GM19328 (cell line): ENCODE measurements around the gene SSNA1.

Experiments used
- ATAC-seq: cut with Tn5 transposase; IDR thresholded peaks from one replicate; pipeline ENCODE4 v1.9.1; 2021; ENCODE audit warnings: mild to moderate bottlenecking, moderate library complexity; ENCODE audit not compliant: unreplicated experiment

The SSNA1 gene

DNA sequence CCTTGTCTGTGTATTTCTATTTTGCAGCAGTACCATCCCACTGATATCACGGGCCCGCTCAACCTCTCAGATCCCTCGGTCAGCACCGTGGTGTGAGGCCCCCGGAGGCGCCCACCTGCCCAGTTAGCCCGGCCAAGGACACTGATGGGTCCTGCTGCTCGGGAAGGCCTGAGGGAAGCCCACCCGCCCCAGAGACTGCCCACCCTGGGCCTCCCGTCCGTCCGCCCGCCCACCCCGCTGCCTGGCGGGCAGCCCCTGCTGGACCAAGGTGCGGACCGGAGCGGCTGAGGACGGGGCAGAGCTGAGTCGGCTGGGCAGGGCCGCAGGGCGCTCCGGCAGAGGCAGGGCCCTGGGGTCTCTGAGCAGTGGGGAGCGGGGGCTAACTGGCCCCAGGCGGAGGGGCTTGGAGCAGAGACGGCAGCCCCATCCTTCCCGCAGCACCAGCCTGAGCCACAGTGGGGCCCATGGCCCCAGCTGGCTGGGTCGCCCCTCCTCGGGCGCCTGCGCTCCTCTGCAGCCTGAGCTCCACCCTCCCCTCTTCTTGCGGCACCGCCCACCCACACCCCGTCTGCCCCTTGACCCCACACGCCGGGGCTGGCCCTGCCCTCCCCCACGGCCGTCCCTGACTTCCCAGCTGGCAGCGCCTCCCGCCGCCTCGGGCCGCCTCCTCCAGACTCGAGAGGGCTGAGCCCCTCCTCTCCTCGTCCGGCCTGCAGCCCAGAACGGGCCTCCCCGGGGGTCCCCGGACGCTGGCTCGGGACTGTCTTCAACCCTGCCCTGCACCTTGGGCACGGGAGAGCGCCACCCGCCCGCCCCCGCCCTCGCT, 20.5 kb upstream of the SSNA1 start:
- no peak for ATAC-seq

GRCh38 chr9:137168573-137168903, 19.9 kb upstream of the SSNA1 start:
- ATAC-seq, result no peak

- no peak for ATAC-seq
Measured at GRCh38 chr9:137168904-137169856, 19.3 kb upstream of the SSNA1 start.

DNA sequence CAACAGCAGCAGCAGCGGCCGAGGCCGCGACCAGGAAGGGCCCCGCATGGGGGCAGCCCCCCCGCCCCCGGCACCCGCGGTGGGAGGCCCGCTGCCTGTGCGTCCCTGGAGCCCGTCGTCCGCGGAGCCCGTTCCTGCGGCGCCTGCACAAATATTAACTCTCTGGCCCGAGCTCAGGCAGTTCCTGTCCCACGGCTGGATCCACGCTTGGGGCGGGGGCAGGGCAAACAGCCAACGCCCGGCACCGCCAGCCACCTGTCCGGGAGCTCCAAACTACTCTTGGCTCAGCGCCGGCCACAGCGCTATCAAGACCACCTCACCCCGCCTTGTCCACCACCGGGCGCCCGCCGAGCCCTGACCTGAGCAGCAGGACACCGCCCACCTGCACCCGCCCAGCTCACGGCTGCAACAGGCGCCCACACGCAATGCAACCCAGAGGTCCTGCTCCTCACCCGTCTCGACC, 18.5 kb upstream of the SSNA1 start, which contains the start of gene LRRC26:
Gene LRRC26 (minus strand): TSS at position 156 of the 463 bp plus-strand sequence. CDS start 108 bp downstream, at position 48.
- ATAC-seq, result no peak

GRCh38 chr9:137170486-137171148, 17.9 kb upstream of the SSNA1 start:
- no peak for ATAC-seq

GRCh38 chr9:137171149-137171900, 17.2 kb upstream of the SSNA1 start:
- no peak for ATAC-seq

- ATAC-seq, result no peak
Measured at GRCh38 chr9:137172901-137173795, 15.3 kb upstream of the SSNA1 start.

DNA sequence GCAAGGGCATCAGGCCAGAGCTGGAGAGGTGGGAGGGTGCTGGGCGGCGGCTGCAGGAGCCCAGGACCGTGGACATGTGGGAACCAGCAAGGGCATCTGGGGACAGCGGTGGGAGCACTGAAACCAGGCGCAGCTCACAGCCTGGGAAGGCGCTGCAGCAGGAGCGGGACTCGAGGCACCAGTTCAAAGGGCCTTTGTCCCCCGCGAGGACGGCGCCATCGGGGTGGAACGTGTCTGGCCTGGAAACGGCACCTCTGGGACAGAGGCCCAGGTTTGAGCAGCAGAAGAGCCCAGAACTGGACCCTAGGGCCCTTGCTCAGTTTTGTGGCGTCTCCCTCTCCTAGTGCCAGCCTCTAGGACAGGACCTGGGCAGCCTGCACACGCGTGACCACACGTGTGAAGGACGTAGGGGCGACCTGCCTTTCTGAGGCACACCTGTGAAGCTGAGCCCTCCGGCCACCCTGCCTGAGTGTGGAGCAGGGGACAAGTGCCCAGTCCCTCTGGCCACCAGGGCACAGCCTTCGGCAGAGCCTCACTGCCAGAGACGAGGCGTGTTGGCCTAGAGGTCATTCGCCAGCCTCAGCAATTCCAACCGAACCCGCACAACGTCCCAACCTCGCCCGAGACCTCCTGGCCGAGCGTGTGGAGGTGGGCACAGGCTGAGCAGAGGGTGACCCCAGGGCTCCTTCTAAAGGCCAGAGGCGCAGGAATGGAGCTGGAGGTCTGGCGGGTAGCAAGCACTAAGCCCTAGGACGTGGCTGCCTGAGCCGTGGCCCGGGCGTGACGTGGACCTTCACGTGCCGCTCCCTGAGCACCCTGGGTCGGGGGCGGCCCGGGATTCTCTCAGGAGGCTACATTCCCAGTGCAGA, 14.4 kb upstream of the SSNA1 start:
- no peak for ATAC-seq

DNA sequence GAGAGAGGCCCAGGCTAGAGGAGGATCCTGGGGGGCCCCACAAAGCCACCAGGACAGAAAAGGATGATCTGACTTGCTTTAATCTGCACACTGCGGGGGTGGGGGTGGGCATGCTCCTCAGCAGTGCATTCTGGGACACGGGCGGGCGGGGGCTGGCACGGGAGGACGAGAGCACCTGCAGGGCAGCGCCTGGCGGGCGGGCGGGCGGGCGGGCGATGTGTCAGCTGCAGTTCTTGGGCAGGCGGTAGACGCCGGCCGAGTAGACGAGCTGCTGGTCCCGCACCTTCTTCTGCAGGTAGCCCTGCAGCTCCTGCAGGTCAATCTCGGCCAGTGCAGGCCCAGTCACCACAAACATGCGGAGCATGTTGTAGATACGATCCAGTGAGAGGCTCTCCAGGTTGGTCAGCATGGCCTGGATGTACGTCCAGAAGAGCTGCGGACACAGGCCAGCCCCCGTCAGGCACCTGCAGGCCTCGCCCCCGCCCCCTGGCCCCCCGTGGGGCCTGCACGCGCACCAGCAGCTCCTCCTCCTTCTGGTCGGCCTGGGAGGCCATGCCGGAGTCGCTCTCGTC, 13.7 kb upstream of the SSNA1 start:
- ATAC-seq, result no peak

DNA sequence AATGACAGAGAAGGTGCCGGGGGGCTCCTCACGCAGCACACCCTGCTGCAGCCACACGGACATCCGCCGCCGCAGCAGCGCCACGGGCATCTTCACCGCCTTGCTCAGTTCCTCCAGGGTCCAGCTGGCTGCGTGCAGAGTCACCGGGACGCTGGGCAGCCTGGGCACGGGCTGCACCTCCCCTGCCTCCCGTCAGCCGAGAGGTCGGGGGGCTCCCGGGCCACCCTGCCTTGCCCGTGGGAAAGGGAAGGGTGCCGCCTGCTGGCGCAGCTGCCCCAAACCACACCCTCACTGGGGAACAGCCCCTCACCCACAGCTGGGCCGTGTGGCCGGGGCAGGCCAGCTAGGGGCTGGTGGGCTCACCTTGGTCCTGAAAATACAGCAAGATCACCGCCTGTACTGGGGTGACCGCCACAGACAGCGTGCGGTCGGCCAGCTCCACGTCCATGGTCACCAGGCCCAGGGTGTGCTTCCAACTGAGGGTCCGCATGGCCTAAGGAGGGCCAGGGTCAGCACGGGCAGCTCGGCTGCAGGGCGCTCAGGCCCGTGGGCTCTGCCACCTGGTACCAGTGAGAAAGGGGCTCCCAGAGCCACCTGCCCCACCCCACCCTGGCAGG, 13.0 kb upstream of the SSNA1 start:
- ATAC-seq, result no peak

GRCh38 chr9:137176302-137177182, 11.9 kb upstream of the SSNA1 start:
- no peak for ATAC-seq

- no peak for ATAC-seq
Measured at GRCh38 chr9:137178201-137178938, 10.1 kb upstream of the SSNA1 start.

GRCh38 chr9:137178939-137179630, 9.4 kb upstream of the SSNA1 start:
- ATAC-seq, result no peak

- ATAC-seq, result no peak
Measured at GRCh38 chr9:137179761-137180160, 8.7 kb upstream of the SSNA1 start.

DNA sequence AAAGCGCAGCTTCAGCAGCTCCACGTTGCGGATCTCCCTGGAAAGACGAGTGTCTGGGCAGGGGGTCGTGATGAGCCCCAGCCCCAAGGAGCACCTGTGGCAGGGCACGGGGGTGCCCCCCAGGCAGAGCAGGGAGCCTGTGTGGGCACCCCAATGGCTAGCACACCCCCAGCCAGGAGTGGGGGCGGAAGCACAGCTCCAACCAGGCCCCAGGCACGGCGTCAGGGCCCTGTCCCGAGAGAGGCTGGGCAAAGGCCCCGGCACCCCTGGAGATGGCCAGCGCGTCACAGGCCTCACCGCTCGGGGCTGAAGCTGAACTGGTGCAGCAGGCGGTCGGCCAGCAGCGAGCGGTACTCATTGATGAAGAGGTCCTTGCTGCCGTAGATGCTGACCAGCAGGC, 8.0 kb upstream of the SSNA1 start:
- no peak for ATAC-seq
